ENCODE results near the gene AGMO. TPM values are rescaled to one million over a fixed set of nuclear protein-coding genes. Genes with fewer than 3 reads are reported as not detected.

Gene AGMO
- polyA plus RNA-seq, 2 of the 4 experiments (the other 2 are of a cell fraction) = 2.6 to 7.9 TPM

DNA sequence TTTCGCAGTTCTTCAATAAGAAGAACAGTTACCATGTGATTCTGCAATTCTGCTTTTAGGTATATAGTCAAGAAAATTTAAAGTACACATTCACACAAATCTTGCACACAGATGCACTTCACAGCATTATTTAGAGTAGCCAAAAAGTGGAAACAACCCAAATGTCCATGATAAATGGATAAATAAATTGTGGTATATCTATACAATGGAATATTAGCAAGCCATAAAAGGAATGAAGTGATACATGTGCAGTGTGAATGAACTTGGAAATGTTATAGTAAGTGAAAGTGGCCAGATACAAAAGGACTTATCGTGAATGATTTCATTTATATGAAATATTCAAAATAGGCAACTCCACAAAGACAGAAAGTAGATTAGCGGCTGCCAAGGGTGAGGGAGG is 109.1 kb downstream of the AGMO start:
- no peak overlapping the region for H3K4me3 ChIP-seq
- no peaks in the 10 kb centered on the region for H3K9me3 ChIP-seq
- no peak for ATAC-seq
- DNase-seq (ENCODE audit: low read depth in 1 of 2, low spot score in 1 of 2) = no peak
- ChIA-PET CTCF (no interaction called here), POLR2A (no interaction called here)
- H3K4me1 ChIP-seq = no peaks in the 10 kb centered on the region
- H3K4me2 ChIP-seq = no peak overlapping the region
- TF ChIP-seq RFX5 (IDR thresholded peaks at IDR 0.05) (no peak), EHF (CRISPR knock-in tag; IDR thresholded peaks at IDR 0.05) (no peak), EP300 (IDR thresholded peaks at IDR 0.05) (no peak), HOXA7 (CRISPR knock-in tag; IDR thresholded peaks at IDR 0.05) (no peak), EHMT2 (IDR thresholded peaks at IDR 0.05; ENCODE audit: low read depth) (no peak)
- TF ChIP-seq, protein P1, sequence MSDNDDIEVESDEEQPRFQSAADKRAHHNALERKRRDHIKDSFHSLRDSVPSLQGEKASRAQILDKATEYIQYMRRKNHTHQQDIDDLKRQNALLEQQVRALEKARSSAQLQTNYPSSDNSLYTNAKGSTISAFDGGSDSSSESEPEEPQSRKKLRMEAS (IDR thresholded peaks at IDR 0.05) = no peak
- no peak for FAIRE-seq
- WGBS (ENCODE audit: missing lambda C conversion rate) = 42% methylated on average over 3 of the region's 3 CpGs
- no peak overlapping the region for H3K27ac ChIP-seq

DNA sequence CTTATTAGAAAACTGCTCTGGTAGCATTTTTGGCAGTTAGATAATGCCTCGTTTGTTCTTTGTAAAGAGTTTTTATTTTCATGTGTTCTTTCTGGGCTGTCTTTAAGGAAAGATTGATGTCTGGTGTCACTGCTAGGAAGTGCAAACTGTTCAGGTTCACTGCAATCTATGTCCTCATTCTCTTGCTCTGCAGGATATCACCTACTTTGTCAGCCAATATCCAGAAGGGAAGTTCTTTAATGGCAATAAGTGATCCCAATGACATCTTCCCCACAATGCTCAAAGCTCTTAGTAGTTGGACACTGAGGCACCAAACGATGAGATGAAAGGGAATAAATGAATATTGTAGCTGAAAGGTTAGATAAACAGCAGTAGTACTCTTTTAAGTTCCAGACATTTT is 115.1 kb downstream of the AGMO start:
- CTCF ChIA-PET = no interaction called here

DNA sequence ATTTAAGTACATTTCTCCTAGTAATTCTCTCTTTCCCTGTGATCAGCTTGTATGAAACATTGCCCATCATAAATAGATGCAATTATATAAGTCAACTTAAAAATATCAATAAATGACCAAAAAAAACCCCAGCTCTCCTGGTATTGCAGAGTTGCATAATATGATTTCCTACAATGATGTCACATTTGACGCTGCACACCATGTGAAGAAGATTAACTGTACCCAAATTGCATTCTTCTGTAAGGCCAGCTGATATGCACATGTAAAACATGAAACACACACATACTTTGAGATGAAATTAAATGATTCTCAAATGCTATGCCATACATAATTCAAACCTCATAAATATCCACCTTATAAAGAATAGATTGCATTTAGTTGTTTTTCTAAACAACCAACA is 115.5 kb downstream of the AGMO start:
- ChIA-PET CTCF (no interaction called here), POLR2A (no interaction called here)
- H3K4me2 ChIP-seq = no peak overlapping the region
- no peak for DNase-seq (ENCODE audit: low read depth in 1 of 2, low spot score in 1 of 2)
- no peak overlapping the region for H3K4me3 ChIP-seq
- 13% methylated on average over 1 of the region's 1 CpG for WGBS (ENCODE audit: missing lambda C conversion rate)
- no peak overlapping the region for H3K27ac ChIP-seq
- TF ChIP-seq EP300 (IDR thresholded peaks at IDR 0.05) (no peak), CHD4 (IDR thresholded peaks at IDR 0.05; ENCODE audit: borderline replicate concordance) (no peak), NFE2L2 (conservative IDR thresholded peaks at IDR 0.05; ENCODE audit: low read length) (no peak), TP53 (CRISPR knock-in tag; IDR thresholded peaks at IDR 0.05) (no peak), GATA3 (IDR thresholded peaks at IDR 0.05; ENCODE audit: borderline replicate concordance) (no peak), CHD2 (IDR thresholded peaks at IDR 0.05; ENCODE audit: low read length, partially characterized antibody) (no peak), JUN (IDR thresholded peaks at IDR 0.05) (no peak), TFCP2L1 (CRISPR knock-in tag; IDR thresholded peaks at IDR 0.05) (no peak), RFX5 (IDR thresholded peaks at IDR 0.05) (no peak), ZSCAN20 (CRISPR knock-in tag; IDR thresholded peaks at IDR 0.05) (no peak), MAFK (IDR thresholded peaks at IDR 0.05; ENCODE audit: partially characterized antibody) (no peak), SREBF2 (IDR thresholded peaks at IDR 0.05) (no peak), RNF2 (IDR thresholded peaks at IDR 0.05; ENCODE audit: borderline replicate concordance, low read depth) (no peak), HEYL (CRISPR knock-in tag; IDR thresholded peaks at IDR 0.05) (no peak), ESRRA (IDR thresholded peaks at IDR 0.05; ENCODE audit: borderline replicate concordance, low read length) (no peak), FOSB (CRISPR knock-in tag; IDR thresholded peaks at IDR 0.05) (no peak)
- TF ChIP-seq, protein P2, sequence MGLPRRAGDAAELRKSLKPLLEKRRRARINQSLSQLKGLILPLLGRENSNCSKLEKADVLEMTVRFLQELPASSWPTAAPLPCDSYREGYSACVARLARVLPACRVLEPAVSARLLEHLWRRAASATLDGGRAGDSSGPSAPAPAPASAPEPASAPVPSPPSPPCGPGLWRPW (IDR thresholded peaks at IDR 0.05) = no peak
- TF ChIP-seq, protein P3, sequence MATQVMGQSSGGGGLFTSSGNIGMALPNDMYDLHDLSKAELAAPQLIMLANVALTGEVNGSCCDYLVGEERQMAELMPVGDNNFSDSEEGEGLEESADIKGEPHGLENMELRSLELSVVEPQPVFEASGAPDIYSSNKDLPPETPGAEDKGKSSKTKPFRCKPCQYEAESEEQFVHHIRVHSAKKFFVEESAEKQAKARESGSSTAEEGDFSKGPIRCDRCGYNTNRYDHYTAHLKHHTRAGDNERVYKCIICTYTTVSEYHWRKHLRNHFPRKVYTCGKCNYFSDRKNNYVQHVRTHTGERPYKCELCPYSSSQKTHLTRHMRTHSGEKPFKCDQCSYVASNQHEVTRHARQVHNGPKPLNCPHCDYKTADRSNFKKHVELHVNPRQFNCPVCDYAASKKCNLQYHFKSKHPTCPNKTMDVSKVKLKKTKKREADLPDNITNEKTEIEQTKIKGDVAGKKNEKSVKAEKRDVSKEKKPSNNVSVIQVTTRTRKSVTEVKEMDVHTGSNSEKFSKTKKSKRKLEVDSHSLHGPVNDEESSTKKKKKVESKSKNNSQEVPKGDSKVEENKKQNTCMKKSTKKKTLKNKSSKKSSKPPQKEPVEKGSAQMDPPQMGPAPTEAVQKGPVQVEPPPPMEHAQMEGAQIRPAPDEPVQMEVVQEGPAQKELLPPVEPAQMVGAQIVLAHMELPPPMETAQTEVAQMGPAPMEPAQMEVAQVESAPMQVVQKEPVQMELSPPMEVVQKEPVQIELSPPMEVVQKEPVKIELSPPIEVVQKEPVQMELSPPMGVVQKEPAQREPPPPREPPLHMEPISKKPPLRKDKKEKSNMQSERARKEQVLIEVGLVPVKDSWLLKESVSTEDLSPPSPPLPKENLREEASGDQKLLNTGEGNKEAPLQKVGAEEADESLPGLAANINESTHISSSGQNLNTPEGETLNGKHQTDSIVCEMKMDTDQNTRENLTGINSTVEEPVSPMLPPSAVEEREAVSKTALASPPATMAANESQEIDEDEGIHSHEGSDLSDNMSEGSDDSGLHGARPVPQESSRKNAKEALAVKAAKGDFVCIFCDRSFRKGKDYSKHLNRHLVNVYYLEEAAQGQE (IDR thresholded peaks at IDR 0.05) = no peak
- TF ChIP-seq, protein P4, sequence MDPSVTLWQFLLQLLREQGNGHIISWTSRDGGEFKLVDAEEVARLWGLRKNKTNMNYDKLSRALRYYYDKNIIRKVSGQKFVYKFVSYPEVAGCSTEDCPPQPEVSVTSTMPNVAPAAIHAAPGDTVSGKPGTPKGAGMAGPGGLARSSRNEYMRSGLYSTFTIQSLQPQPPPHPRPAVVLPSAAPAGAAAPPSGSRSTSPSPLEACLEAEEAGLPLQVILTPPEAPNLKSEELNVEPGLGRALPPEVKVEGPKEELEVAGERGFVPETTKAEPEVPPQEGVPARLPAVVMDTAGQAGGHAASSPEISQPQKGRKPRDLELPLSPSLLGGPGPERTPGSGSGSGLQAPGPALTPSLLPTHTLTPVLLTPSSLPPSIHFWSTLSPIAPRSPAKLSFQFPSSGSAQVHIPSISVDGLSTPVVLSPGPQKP (IDR thresholded peaks at IDR 0.05; ENCODE audit: low read depth, low read length) = no peak
- H3K9me3 ChIP-seq = no peaks in the 10 kb centered on the region
- no peak for ATAC-seq
- H3K4me1 ChIP-seq = no peaks in the 10 kb centered on the region
- FAIRE-seq = no peak

More for the DNA sequence above, 115.1 kb downstream of the AGMO start:
- TF ChIP-seq HDAC2 (IDR thresholded peaks at IDR 0.05) (no peak), FOXS1 (CRISPR knock-in tag; IDR thresholded peaks at IDR 0.05) (no peak), PHF8 (IDR thresholded peaks at IDR 0.05; ENCODE audit: borderline replicate concordance, low read depth) (no peak), BHLHE40 (IDR thresholded peaks at IDR 0.05; ENCODE audit: low read depth, low read length) (no peak), POLR2AphosphoS2 (conservative IDR thresholded peaks at IDR 0.05; ENCODE audit: low read length) (no peak), MYC (IDR thresholded peaks at IDR 0.05; ENCODE audit: borderline replicate concordance, low read length) (no peak), RFX5 (IDR thresholded peaks at IDR 0.05) (no peak), KDM1A (IDR thresholded peaks at IDR 0.05; ENCODE audit: low read depth) (no peak), ZC3H11A (IDR thresholded peaks at IDR 0.05) (no peak)
- TF ChIP-seq, protein P5, sequence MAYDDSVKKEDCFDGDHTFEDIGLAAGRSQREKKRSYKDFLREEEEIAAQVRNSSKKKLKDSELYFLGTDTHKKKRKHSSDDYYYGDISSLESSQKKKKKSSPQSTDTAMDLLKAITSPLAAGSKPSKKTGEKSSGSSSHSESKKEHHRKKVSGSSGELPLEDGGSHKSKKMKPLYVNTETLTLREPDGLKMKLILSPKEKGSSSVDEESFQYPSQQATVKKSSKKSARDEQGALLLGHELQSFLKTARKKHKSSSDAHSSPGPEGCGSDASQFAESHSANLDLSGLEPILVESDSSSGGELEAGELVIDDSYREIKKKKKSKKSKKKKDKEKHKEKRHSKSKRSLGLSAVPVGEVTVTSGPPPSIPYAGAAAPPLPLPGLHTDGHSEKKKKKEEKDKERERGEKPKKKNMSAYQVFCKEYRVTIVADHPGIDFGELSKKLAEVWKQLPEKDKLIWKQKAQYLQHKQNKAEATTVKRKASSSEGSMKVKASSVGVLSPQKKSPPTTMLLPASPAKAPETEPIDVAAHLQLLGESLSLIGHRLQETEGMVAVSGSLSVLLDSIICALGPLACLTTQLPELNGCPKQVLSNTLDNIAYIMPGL (CRISPR knock-in tag; IDR thresholded peaks at IDR 0.05; ENCODE audit: borderline replicate concordance) = no peak
- 13% methylated on average over 2 of the region's 2 CpGs for WGBS (ENCODE audit: missing lambda C conversion rate)
- H3K27ac ChIP-seq = no peak overlapping the region
- no peaks in the 10 kb centered on the region for H3K9me3 ChIP-seq
- no peak overlapping the region for H3K4me2 ChIP-seq
- POLR2A ChIA-PET = no interaction called here
- ATAC-seq (no peak), DNase-seq (ENCODE audit: low read depth in 1 of 2, low spot score in 1 of 2) (no peak), FAIRE-seq (no peak)
- H3K4me1 ChIP-seq = no peaks in the 10 kb centered on the region
- no peak overlapping the region for H3K4me3 ChIP-seq
